ENCODE results near the gene TPM2.

The TPM2 gene

GRCh38 chr9:35688558-35689541 is 875 bp downstream of the TPM2 start:
- no peak overlapping the region for H3K4me3 ChIP-seq (ENCODE audit: low read depth, low read length)

GRCh38 chr9:35687972-35688557 is 1.7 kb downstream of the TPM2 start:
- H3K4me3 ChIP-seq (ENCODE audit: low read depth, low read length) = no peak overlapping the region
- no peak for TF ChIP-seq CTCF (IDR thresholded peaks at IDR 0.05; ENCODE audit: low read depth, low read length, missing control alignments)
- no peak for DNase-seq (ENCODE audit: low read depth)

More at GRCh38 chr9:35688558-35689541, 875 bp downstream of the TPM2 start:
- DNase-seq (ENCODE audit: low read depth) = no peak
- no peak for TF ChIP-seq CTCF (IDR thresholded peaks at IDR 0.05; ENCODE audit: low read depth, low read length, missing control alignments)

GRCh38 chr9:35687306-35687705 is 2.4 kb downstream of the TPM2 start:
- no peak for DNase-seq (ENCODE audit: low read depth)
- TF ChIP-seq CTCF (IDR thresholded peaks at IDR 0.05; ENCODE audit: low read depth, low read length, missing control alignments) = no peak
- no peak overlapping the region for H3K4me3 ChIP-seq (ENCODE audit: low read depth, low read length)

- TF ChIP-seq CTCF (IDR thresholded peaks at IDR 0.05; ENCODE audit: low read depth, low read length, missing control alignments) = no peak
- no peak overlapping the region for H3K4me3 ChIP-seq (ENCODE audit: low read depth, low read length)
- DNase-seq (ENCODE audit: low read depth) = no peak
These were observed 3.2 kb downstream of the TPM2 start for GRCh38 chr9:35686222-35687203.

- no peak overlapping the region for H3K4me3 ChIP-seq (ENCODE audit: low read depth, low read length)
- DNase-seq (ENCODE audit: low read depth) = no peak
- no peak for TF ChIP-seq CTCF (IDR thresholded peaks at IDR 0.05; ENCODE audit: low read depth, low read length, missing control alignments)
These were observed 4.2 kb downstream of the TPM2 start for GRCh38 chr9:35685506-35685905.

GRCh38 chr9:35684921-35685320 is 4.8 kb downstream of the TPM2 start:
- DNase-seq (ENCODE audit: low read depth) = no peak
- TF ChIP-seq CTCF (IDR thresholded peaks at IDR 0.05; ENCODE audit: low read depth, low read length, missing control alignments) = no peak
- H3K4me3 ChIP-seq (ENCODE audit: low read depth, low read length) = no peak overlapping the region
